OCI-LY1 (cell line): Measurements from ENCODE around the gene BPIFB2.

Experiments used
- H2AFZ ChIP-seq: fragments of 200-600 bp; sonication (generic), shearing (Covaris generic); 2 replicates; pipeline ENCODE4 v1.6.0; 2014; ENCODE audit warnings: antibody characterized with exemption, mild to moderate bottlenecking, low read length
- H3F3A ChIP-seq: fragments of 200-600 bp; sonication (generic), shearing (Covaris generic); 2 replicates; pipeline ENCODE4 v1.6.0; 2014; ENCODE audit warnings: mild to moderate bottlenecking, antibody characterized with exemption, low read length, moderate library complexity; ENCODE audit not compliant: insufficient read depth
- H3K27ac ChIP-seq: fragments of 200-600 bp; sonication (generic); 2 replicates; pipeline ENCODE4 v1.5.1; 2014; ENCODE audit warnings: low read length, mixed run types, mild to moderate bottlenecking, low read depth; ENCODE audit not compliant: poor library complexity, severe bottlenecking
- H3K27me3 ChIP-seq: fragments of 200-600 bp; sonication (generic); 2 replicates; pipeline ENCODE4 v1.6.0; 2014; ENCODE audit warnings: antibody characterized with exemption, mild to moderate bottlenecking, low read length, moderate library complexity; ENCODE audit not compliant: insufficient read depth
- H3K36me3 ChIP-seq: fragments of 200-600 bp; sonication (generic); 2 replicates; pipeline ENCODE4 v1.6.1; 2014; ENCODE audit warnings: mild to moderate bottlenecking, antibody characterized with exemption, low read length, moderate library complexity, mixed read lengths; ENCODE audit not compliant: insufficient read depth
- H3K4me1 ChIP-seq: fragments of 200-600 bp; sonication (generic); 2 replicates; pipeline ENCODE4 v1.5.1; 2014; ENCODE audit warnings: mild to moderate bottlenecking, low read length, moderate library complexity; ENCODE audit not compliant: insufficient read depth, severe bottlenecking
- H3K4me2 ChIP-seq: fragments of 200-600 bp; sonication (generic), shearing (Covaris generic); 2 replicates; pipeline ENCODE4 v1.6.1; 2014; ENCODE audit warnings: low read length
- H3K4me3 ChIP-seq: fragments of 200-600 bp; sonication (generic); 2 replicates; pipeline ENCODE4 v1.5.1; 2014; ENCODE audit warnings: low read length, low read depth, mild to moderate bottlenecking, mixed read lengths; ENCODE audit not compliant: poor library complexity, severe bottlenecking
- H3K79me2 ChIP-seq: fragments of 200-600 bp; shearing (Covaris generic); 2 replicates; pipeline ENCODE4 v1.6.1; 2016; ENCODE audit warnings: mixed run types, low read length, mixed read lengths; ENCODE audit not compliant: insufficient read depth
- H3K9ac ChIP-seq: fragments of 200-600 bp; sonication (generic), shearing (Covaris generic); 2 replicates; pipeline ENCODE4 v1.6.1; 2014; ENCODE audit warnings: mild to moderate bottlenecking, low read length, mixed read lengths
- H3K9me2 ChIP-seq: fragments of 200-600 bp; sonication (generic), shearing (Covaris generic); 2 replicates; pipeline ENCODE4 v1.6.1; 2014; ENCODE audit warnings: low read depth, mild to moderate bottlenecking, low read length, mixed read lengths
- H3K9me3 ChIP-seq: fragments of 200-600 bp; shearing (Covaris generic); 2 replicates; pipeline ENCODE4 v1.6.1; 2014; ENCODE audit warnings: low read length, mixed read lengths
- H4K20me1 ChIP-seq: fragments of 200-600 bp; sonication (generic), shearing (Covaris generic); 2 replicates; pipeline ENCODE4 v1.6.0; 2016; ENCODE audit warnings: mild to moderate bottlenecking, low read length; ENCODE audit not compliant: insufficient read depth
- EZH2 ChIP-seq: fragments of 200-600 bp; sonication (generic), shearing (Covaris generic); IDR thresholded peaks from 2 replicates; pipeline ENCODE4 v1.8.0; 2017; ENCODE audit warnings: borderline replicate concordance, mixed run types, mild to moderate bottlenecking, antibody characterized with exemption, low read length, moderate library complexity, mixed read lengths
- TF ChIP-seq, protein P1 (sequence below): fragments of 200-600 bp; sonication (generic), shearing (Covaris generic); IDR thresholded peaks from 2 replicates; pipeline ENCODE4 v1.5.1; 2017; ENCODE audit warnings: mild to moderate bottlenecking, antibody characterized with exemption, low read length, moderate library complexity, mixed read lengths

The BPIFB2 gene

DNA sequence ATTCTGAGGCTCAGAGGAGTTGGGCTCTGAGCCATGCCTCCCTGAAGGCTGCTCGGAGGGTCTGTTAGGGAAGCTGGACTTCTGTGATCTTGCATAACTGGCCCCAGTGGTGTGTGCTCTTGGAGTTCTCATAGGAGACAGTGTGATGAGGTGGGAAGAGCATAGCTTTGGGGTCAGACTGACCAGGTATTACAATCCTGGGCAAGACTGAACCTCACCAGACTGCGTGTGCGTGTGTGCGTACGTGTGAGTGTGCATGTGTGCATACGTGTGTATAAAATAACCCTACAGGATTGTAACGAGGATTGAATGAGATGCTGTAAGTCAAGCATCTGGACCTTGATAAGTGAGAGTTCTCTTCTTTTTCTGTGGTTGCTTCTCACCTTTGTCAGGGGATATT lies 10.0 kb downstream of the BPIFB2 start:
- H3K4me2 ChIP-seq, result no peak overlapping the region
- no peaks in the 10 kb centered on the region for H3K4me1 ChIP-seq
- H3K9me3 ChIP-seq, result no peaks in the 10 kb centered on the region
- H3K27ac ChIP-seq, result no peak overlapping the region
- H3K9ac ChIP-seq, result no peak overlapping the region
- H3F3A ChIP-seq, result no peaks in the 10 kb centered on the region
- H3K4me3 ChIP-seq, result no peak overlapping the region
- 0 out of 2 replicates have a peak, but pooled peaks cover 3% of the 10 kb centered on the region for H3K27me3 ChIP-seq
- H2AFZ ChIP-seq, result no peak overlapping the region
- no peaks in the 10 kb centered on the region for H3K79me2 ChIP-seq
- no peaks in the 10 kb centered on the region for H3K36me3 ChIP-seq
- no peak for TF ChIP-seq EZH2
- H4K20me1 ChIP-seq, result no peaks in the 10 kb centered on the region
- no peaks in the 10 kb centered on the region for H3K9me2 ChIP-seq

GRCh38 chr20:33018169-33018931 lies 10.8 kb downstream of the BPIFB2 start:
- H2AFZ ChIP-seq, result no peak overlapping the region
- no peaks in the 10 kb centered on the region for H3K36me3 ChIP-seq
- H4K20me1 ChIP-seq, result no peaks in the 10 kb centered on the region
- TF ChIP-seq, protein P1, sequence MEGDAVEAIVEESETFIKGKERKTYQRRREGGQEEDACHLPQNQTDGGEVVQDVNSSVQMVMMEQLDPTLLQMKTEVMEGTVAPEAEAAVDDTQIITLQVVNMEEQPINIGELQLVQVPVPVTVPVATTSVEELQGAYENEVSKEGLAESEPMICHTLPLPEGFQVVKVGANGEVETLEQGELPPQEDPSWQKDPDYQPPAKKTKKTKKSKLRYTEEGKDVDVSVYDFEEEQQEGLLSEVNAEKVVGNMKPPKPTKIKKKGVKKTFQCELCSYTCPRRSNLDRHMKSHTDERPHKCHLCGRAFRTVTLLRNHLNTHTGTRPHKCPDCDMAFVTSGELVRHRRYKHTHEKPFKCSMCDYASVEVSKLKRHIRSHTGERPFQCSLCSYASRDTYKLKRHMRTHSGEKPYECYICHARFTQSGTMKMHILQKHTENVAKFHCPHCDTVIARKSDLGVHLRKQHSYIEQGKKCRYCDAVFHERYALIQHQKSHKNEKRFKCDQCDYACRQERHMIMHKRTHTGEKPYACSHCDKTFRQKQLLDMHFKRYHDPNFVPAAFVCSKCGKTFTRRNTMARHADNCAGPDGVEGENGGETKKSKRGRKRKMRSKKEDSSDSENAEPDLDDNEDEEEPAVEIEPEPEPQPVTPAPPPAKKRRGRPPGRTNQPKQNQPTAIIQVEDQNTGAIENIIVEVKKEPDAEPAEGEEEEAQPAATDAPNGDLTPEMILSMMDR, result no peak
- TF ChIP-seq EZH2, result no peak
- H3K27ac ChIP-seq, result no peak overlapping the region
- 0 out of 2 replicates have a peak, but pooled peaks cover 3% of the 10 kb centered on the region for H3K27me3 ChIP-seq
- H3F3A ChIP-seq, result no peaks in the 10 kb centered on the region
- H3K9ac ChIP-seq, result no peak overlapping the region
- no peaks in the 10 kb centered on the region for H3K9me2 ChIP-seq
- H3K4me1 ChIP-seq, result no peaks in the 10 kb centered on the region
- no peaks in the 10 kb centered on the region for H3K79me2 ChIP-seq
- no peaks in the 10 kb centered on the region for H3K9me3 ChIP-seq
- H3K4me2 ChIP-seq, result no peak overlapping the region
- no peak overlapping the region for H3K4me3 ChIP-seq

DNA sequence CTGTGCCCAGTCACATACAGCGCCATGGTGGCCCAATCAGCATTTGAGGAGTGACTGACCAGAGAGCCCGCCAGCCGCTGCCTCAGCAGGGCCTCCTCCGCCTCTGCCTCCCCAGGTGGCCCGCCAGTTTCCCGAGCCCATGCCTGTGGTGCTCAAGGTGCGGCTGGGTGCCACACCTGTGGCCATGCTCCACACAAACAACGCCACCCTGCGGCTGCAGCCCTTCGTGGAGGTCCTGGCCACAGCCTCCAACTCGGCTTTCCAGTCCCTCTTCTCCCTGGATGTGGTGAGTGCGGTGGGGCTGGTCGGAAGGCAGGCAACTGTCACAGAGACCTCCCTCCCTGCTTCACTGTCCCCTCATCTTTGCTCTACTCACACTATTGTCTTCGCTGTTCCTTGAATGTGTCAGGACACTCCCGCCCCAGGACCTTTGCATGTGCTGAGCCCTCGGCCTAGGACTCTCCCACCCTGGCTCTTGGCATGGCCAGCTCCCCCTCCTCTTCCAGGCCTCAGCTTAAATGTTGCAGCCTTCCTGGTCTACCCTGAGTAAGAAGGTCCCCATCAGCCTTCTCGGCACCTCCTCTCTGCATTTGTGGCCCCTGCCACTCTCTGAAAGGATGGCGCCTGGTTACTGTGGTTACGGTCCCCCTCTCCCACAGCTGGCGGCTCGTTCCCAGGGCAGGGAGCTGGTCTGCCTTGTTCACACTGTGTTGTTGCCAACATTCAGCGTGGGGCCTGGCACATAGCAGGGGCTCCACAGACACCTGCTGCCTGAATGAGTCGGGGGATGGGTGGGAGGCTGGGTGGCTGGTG lies 12.2 kb downstream of the BPIFB2 start:
- H3K9ac ChIP-seq, result no peak overlapping the region
- H3K4me1 ChIP-seq, result no peaks in the 10 kb centered on the region
- H2AFZ ChIP-seq, result no peak overlapping the region
- H3K9me2 ChIP-seq, result no peaks in the 10 kb centered on the region
- no peaks in the 10 kb centered on the region for H3F3A ChIP-seq
- H3K4me2 ChIP-seq, result no peak overlapping the region
- no peaks in the 10 kb centered on the region for H3K79me2 ChIP-seq
- H3K36me3 ChIP-seq, result no peaks in the 10 kb centered on the region
- TF ChIP-seq EZH2, result no peak
- TF ChIP-seq, protein P1, result no peak; the same call in 1 of the 2 replicates
- H3K4me3 ChIP-seq, result no peak overlapping the region
- no peak overlapping the region for H3K27ac ChIP-seq
- no peaks in the 10 kb centered on the region for H4K20me1 ChIP-seq
- H3K27me3 ChIP-seq, result 0 out of 2 replicates have a peak, but pooled peaks cover under 1% of the 10 kb centered on the region
- no peaks in the 10 kb centered on the region for H3K9me3 ChIP-seq
